Hypothalamus (tissue), 51 donors: ENCODE results near the gene PET100.

Experiments used
- DNase-seq, 51 donors: peaks; one replicate each; lab custom pipeline; 2025; lab: John Stamatoyannopoulos, UW

The PET100 gene

DNA sequence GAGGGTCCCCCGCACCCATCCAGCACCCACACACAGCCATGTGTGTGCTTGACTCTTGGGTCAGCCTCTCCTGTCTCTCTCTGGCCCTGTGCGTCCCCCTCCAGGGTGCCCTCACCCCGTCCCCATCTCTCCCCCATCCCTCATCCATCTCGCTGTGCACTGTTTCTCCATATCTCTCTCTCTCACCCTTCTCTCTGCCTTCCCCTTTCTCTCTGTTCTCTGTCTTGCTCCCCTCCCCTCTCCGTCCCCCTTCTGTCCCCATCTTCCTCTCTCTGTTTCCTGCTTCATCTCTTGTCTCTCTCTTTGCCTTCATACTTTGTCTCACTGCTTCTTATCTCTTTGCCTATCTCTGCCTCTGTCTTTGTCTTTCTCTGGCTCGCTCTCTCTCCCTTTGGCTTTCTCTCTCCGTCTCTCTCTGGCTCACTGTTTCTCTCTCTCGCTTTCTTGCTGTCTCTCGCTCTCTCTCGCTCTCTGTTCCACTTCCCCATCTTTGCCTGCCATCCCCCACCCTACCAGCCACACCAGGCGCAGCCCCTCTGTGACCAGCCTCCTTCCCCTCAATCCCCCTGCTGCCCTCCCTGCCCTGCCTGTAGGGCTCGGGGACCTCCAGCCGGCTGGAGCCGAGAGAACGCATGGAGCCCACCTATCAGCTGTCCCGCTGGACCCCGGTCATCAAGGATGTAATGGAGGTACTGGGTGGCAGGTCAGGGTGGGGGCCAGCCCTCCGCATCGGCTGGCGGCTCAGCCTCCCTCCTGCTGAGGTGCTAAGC lies 16.2 kb downstream of the PET100 start:
- DNase-seq = no peak

DNA sequence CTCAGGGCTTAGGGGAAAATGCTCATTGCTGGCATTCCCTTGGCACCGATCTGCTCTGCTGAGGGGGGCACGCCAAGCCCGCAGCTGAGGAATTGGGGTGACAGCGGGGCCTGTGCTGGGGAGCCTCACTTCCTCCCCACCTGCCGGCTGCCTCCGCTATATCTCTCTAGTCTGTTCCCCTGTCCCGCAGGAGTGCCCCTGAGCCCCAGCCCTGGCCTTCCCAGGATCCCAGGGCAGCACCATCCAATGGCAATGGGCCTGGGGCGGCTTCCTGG lies 16.8 kb downstream of the PET100 start:
- DNase-seq = no peak

DNA sequence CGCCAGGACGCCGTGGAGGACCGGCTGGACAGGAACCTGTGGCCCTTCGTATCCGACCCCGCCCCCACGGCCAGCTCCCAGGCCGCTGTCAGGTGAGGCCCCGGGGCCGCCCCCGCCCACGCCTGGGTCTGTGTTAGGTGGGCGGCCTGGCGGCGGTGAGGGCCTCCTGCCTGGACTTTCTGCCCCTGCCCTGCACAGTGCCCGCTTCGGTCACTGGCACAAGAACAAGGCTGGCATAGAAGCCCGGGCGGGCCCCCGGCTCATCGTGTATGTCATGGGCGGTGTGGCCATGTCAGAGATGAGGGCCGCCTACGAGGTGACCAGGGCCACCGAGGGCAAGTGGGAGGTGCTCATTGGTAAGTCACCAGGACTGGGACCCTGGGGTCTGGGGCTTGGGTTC lies 17.6 kb downstream of the PET100 start:
- no peak for DNase-seq

DNA sequence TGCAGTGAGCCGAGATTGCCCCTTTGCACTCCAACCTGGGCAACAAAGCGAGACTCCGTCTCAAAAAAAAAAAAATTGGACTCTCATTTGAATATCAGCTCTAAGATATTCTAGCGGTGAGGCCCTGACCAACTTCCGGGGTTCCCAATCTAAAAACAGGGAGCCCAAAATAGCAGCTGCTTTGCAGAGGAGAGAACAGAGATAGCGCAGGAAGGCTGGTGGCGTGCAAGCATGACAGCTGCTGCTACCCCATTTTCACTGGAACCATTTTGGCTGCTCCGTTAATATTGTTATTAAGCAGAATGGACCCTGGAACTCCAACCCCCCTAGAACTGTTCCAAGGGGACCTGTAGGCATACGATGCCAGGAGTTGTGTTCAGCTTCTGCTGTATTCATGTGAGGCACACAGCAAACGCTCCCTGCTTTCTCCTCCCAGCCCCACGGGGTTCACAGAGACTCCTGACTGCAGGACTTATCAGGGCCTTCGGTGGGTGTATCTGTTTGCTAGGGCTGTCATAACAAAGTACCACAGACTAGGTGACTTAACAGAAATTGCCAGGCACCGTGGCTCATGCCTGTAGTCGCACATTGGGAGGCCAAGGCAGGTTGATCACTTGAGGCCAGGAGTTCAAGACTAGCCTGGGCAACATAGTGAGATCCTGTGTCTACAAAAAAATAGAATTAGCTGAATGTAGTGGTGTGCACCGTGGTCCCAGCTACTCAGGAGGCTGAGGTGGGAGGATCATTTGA lies 18.8 kb downstream of the PET100 start:
- no peak for DNase-seq

DNA sequence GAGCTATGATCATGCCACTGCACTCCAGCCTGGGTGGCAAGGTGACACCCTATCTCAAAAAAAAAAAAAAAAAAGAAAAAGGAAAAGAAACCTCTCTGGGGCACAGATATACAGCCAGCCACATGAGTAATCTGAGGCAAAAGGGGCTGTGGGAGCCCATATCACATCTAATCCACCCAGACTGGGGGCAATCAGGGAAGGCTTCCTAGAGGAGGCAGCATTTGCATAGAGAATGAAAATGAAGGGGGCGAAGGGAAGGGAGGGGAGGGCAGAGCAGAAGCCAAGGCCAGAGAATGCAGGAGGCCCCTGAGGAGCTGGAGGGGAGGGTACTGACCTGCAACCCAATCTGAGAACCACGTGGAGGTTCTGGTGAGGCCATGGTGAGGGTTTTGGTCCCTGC lies 20.6 kb downstream of the PET100 start:
- DNase-seq = no peak

DNA sequence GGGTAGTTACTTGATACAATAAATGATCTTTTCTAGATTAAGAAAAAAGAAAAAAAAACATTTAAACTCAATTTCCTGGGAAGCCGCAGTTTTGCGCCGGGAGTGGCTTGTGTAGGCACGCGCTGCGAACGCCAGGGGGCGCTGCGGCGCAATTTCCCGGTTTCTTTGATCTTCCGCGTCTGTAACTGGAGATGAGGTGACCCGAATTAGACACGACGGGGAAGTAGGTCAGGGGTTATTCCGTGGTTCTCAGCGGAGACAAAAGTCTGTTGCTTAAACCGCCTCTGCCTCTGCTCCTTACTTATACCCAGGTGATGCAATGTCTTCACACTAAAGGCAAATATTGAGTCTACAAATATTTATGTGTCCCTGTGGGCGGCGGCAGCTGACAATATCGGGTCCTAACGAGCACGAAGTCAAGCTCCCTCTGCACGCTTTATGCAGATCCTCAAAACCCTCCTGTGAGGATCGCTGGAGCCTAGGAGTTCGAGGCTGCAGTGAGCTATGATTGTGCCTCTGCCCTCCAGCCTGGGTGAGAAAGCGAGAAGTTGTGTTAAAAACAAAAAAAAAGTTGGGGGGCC lies 22.6 kb downstream of the PET100 start:
- peak in 47 of 51 donors; percentile 18 to 82 (median 53) for DNase-seq

DNA sequence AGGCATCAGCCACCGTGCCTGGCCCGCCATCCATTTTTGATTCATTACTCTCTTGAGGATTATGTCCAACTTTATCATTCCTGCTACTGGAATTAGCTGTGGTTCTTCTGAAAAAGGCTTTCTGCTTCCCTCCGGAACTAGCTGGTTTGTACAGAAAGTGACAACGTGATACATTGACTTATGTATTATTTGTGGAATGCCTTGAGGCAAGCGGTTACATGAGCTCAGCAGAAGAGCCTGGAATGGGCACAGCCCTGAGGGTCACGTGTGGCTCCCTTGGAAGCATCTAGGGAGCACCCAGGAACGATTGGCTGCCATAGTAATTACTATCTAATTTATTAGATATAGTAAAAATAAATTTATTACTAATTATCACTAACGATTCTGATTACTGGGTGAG lies 24.8 kb downstream of the PET100 start:
- DNase-seq = no peak

DNA sequence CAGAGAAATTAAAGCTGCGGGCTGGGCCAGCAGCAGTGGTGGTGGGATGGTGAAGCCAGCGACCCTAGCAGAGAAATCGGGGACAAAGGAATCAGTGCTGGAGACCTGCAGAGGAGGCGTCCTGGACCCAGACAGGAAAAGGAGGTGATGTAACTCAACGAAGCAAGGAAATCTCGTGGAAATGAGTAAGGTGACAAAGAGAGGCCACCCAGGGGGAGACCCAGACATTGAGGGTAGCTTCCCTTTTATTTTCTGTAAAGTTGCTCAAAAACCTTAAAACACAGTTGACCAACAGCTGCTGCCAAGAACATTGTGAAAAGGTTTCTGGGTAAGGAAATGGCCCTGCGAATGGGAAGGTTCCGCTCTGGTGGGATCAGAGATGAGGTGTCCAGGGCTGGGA lies 26.0 kb downstream of the PET100 start:
- no peak for DNase-seq

DNA sequence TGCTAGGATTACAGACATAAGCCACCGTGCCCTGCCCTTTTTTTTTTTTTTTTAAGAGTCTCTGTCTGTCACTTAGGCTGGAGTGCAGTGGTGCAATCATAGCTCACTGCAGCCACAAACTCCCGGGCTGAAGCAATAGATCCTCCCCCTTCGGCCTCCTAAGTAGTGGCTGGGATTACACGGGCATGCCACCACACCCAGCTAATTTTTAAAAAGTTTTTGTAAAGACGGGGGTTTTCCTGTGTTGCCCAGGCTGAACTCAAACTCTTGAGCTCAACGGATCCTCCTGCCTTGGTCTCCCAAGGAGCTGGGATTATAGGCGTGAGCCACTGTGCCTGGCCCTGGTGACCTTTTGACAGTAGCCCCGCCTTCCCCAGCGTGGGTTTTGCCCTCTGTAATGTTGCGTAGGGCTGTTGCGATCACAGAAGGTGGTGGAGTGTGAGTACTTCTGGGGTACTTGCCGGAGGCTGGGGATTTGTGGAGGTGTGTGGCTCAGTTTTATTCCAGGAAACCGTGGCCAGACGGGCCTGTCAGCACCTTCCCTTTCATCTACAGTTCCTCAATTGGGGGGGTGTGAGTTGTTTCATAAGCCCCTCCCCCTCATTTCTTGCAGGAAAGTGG lies 27.6 kb downstream of the PET100 start:
- no peak for DNase-seq

DNA sequence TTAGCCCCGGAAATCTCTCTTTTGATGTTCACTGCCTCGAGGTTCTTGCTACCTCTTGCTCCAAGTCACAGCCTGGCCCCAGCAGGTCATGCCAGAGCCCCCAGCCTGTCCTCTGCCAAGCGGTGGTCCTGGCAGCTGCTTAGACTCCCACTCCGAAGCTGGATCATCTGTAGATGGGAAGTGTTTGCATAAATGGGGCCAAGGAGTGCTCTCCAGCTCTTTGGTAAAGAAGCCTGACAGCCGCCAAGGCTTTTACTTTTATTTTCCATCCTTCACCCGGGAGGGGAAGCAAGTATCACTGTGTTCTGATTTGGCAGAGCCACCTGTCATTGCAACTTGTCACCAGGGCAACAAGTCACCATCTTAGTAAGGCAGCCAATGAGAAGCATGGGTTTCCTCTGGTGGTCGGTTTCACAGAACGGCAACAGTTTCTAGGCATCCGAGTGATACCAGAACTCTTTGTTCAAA lies 28.7 kb downstream of the PET100 start:
- peak in 25 of 51 donors; percentile 1 to 58 (median 17) for DNase-seq

DNA sequence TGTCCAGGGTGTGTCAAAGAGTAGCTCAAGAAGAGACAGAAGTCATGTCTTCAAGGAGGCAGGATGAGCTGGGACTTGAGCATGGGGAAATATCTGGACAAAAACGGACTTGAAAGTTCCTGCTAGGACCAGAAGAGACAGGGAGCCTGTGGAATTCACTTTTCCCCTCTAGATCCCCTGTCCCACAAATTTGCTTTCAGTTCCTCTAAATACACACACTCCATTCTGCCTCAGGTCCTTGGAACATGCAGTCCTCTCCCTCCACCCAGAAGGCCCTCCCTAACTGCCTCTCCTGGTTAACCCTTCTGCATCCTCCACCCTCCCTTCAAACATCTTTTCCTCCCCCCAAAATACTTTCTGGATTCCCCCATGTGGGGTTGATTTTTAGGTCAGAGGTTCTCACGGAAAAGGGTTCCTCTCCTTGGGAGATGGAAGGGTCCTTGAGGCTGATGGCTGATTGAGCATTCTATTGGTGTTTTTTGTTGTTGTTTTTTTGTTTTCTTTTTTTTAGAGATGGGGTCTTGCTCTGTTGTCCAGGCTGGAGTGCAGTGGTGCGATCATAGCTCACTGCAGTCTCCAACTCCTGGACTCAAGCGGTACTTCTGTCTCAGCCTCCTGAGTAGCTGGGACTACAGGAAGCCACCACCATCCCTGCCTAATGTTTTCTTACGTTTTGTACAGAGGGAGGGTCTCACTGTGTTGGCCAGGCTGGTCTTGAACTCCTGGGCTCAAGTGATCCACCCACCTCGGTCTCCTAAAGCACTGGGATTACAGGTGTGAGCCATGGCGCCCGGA lies 32.3 kb downstream of the PET100 start:
- DNase-seq = no peak

DNA sequence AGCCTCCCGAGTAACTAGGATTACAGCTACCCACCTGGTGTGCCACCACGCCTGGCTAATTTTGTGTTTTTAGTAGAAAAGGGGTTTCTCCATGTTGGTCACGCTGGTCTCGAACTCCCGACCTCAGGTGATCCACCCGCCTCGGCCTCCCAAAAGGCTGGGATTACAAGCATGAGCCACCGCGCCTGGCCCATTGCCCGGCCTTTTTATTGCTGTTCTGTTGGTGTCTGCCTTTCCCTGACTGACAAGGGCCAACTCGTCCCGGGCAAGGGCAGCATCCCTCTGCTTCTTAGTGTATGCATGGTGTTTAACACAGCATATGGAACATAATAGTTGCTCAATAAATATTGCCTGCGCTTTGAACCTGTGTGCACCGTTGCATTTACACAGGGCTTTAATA lies 33.1 kb downstream of the PET100 start:
- no peak for DNase-seq

DNA sequence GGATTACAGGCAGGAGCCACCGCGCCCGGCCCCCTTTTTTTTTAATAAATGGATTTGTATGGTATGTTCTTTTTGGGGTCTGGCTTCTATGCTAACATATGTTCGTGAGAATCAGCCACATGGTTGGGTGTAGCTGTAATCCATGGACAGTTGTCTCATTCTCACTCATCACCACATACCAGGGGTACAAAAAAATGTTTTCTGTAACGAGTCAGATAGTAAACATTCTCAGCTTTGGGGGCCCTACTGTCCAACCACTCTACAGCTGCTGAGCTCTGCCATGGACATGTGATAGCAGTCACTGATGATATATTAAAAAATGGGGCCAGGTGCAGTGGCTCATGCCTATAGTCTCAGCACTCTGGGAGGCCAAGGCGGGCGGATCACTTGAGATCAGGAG lies 34.1 kb downstream of the PET100 start:
- no peak for DNase-seq

DNA sequence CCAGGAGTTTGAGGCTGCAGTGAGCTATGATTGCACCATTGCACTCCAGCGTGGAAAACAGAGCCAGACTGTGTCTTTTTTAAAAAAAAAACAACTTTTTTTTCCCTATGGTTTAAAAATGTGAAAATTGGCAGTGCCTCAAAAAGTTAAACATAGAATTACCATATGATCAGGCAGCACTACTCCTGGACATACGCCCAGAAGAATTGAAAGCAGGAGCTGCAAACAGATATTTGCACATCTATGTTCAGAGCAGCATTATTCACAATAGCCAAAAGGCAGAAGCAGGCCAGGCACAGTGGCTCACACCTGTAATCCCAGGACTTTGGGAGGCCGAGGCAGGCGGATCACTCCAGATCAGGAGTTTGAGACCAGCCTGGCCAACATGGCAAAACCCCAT lies 35.5 kb downstream of the PET100 start:
- no peak for DNase-seq

DNA sequence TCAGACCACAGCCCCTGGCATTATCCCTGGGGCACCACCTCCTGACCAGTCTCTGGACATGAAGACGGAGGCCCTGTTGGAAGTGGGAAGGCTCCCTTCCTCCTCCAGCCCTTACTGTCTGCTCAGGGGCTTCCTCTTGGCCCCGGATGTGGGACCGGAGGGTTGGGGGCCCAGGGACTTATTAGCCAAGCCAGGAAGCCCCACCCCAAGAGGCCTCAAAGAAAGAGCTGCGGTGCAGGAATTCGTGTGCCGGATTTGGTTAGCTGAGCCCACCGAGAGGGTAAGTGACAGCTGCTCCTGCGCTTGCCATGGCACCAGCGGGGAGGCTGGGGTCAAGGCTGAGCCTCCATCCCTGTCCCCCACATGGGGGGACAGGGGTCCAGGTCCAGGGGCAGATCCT lies 39.2 kb downstream of the PET100 start, which contains the start of gene RETN:
RETN (plus strand) TSS at position 208 of the 400 bp plus-strand sequence. CDS start 278 bp downstream, outside the sequence.
- no peak for DNase-seq

DNA sequence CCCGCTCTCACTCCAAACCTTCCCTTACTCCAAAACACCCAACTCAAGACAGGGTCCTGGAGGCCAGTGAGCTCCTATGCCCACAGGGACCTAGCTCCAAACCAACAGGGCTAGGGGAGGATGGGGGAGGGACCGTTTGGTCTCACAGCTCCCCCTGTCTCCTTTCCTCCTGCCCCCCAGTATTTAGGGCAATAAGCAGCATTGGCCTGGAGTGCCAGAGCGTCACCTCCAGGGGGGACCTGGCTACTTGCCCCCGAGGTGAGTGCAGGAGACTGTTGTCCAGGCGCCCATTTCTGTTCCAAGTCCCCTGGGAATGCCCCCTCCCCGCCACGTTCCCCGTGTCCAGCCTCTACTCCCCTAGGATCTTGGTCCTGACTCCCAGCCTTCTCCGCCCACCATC lies 40.0 kb downstream of the PET100 start:
- DNase-seq = no peak

DNA sequence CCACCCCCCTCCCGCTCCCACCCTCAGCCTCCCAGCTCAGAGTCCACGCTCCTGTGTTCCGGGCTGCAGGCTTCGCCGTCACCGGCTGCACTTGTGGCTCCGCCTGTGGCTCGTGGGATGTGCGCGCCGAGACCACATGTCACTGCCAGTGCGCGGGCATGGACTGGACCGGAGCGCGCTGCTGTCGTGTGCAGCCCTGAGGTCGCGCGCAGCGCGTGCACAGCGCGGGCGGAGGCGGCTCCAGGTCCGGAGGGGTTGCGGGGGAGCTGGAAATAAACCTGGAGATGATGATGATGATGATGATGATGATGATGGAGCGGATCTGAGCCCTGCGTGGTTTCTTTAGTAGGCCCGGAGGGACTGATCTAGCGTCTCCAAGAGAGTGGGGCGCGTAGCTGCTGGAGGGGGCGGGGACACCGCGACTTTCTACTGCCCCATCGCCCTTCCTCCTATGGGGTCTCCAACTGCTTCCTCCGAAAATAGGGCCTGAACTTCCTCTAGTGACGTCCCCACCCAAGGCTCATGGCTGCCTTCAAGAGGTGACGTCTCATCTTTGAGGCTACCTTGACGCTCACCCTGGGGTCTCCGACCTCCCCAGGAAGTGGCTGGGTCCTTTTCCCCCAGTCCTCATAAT lies 40.7 kb downstream of the PET100 start:
- peak in 22 of 51 donors; percentile 2 to 47 (median 22) for DNase-seq

DNA sequence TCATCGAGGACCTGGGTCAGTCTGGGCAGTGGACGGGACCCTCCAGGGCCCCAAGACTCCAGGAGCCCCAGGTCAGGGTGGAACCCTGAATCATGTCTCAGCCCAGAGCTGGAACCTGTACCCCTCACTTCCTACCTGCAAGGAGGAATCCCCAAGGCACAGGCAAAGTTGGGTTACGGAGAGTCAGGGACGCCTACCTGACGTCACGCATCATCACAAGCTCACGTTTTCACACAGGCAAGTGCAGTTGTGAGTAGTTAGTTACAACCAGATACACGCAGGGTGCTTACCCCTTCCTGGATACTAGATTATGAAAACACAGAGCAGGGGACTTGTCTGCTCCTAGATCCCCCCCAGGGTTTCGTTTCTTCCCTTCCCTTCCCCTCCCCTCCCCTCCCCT lies 41.2 kb downstream of the PET100 start:
- DNase-seq = no peak

DNA sequence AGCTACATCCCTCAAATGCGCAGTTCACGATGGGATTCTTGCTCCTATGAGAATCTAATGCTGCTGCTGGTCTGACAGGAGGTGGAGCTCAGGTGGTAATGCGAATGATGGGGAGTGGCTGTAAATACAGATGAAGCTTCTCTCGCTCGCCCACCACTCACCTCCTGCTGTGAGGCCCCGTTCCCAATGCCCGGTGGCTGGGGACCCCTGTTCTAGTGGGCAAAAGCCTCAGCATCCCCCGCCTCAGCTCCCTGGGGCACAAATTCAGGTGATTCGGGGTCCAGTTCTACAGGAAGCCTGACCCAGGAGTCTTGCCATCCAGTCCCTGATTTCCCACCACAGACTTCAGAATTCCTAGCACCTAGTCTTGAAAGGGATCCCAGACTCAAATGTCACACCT lies 42.9 kb downstream of the PET100 start:
- DNase-seq = no peak
